Measurements from ENCODE around the gene NCLN.

DNA sequence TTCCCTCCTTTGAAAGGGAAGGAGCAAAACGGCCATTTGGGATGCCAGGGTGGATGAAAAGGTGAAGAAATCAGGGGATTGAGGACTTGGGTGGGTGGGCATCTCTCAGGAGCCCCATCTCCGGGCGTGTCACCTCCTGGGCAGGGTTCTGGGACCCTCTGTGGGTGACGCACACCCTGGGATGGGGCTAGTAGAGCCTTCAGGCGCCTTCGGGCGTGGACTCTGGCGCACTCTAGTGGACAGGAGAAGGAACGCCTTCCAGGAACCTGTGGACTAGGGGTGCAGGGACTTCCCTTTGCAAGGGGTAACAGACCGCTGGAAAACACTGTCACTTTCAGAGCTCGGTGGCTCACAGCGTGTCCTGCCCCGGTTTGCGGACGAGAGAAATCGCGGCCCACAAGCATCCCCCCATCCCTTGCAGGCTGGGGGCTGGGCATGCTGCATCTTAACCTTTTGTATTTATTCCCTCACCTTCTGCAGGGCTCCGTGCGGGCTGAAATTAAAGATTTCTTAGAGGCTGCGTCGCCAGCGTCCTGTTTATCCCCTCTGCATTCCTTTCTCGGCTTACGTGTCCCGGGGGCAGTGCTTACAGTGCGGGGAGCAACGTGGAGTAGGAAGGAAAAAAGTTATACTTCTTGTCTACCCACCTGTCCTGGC, 22.4 kb upstream of the NCLN start:
- TF ChIP-seq, protein P1, sequence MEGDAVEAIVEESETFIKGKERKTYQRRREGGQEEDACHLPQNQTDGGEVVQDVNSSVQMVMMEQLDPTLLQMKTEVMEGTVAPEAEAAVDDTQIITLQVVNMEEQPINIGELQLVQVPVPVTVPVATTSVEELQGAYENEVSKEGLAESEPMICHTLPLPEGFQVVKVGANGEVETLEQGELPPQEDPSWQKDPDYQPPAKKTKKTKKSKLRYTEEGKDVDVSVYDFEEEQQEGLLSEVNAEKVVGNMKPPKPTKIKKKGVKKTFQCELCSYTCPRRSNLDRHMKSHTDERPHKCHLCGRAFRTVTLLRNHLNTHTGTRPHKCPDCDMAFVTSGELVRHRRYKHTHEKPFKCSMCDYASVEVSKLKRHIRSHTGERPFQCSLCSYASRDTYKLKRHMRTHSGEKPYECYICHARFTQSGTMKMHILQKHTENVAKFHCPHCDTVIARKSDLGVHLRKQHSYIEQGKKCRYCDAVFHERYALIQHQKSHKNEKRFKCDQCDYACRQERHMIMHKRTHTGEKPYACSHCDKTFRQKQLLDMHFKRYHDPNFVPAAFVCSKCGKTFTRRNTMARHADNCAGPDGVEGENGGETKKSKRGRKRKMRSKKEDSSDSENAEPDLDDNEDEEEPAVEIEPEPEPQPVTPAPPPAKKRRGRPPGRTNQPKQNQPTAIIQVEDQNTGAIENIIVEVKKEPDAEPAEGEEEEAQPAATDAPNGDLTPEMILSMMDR (IDR thresholded peaks at IDR 0.05), result peak; percentile 81 to 90 (median 89)
- no peak for TF ChIP-seq POLR2A (IDR thresholded peaks at IDR 0.05)
- no peak for TF ChIP-seq EP300 (IDR thresholded peaks at IDR 0.05)
